ENCODE data around the gene BBS5. TPM values are rescaled to one million over a fixed set of nuclear protein-coding genes. Genes with fewer than 3 reads are reported as not detected.
"Not testable (repeated sequence)": the region's sequence is repeated elsewhere in the genome, so short reads cannot be mapped to it uniquely, and the experiment has no call there.

BBS5 gene
- 0.99 and 1.3 TPM in 2 replicates for total RNA-seq

GRCh38 chr2:169479257-169480078 lies at the start of gene BBS5:
Gene BBS5 (plus strand): TSS chr2:169479494. CDS start chr2:169479554, 60 bp downstream.
- DNase-seq (ENCODE audit: low read depth in 2 of 2), result peak; percentile 88 to 89

- not testable (repeated sequence) for DNase-seq (ENCODE audit: low read depth in 2 of 2)
Observed at GRCh38 chr2:169431772-169432171, 47.5 kb upstream of the BBS5 start.

- not testable (repeated sequence) for DNase-seq (ENCODE audit: low read depth in 2 of 2)
Observed at GRCh38 chr2:169434236-169434635, 45.1 kb upstream of the BBS5 start.

DNA sequence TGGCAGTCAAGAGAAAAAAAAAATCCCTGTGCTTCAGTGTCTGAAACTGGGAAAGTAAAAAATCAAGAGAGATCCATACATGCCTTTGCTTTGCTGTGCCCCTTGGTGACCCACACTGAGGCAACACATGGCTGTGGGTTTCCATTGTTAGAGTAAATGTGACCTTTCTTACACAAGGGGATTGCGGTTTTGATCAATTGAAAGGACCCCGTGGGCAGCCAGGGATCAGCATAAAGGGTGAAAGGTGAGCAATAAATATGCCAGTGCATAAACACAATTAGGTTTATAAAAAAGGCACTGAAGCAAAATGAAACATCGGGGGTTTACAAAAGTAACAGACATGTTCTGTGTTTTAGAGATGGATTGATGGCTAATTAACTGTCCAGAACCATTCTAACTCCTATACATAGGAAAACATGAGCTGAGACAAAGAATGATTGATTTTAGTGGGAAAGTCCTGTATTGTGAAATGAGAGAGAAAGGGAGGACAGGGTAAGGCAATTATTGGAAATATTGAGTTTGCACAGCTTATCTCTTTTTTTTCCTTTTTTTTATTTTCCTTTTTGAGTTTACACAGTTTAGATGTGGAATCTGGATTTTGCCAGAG lies 40.7 kb upstream of the BBS5 start:
- no peak for DNase-seq (ENCODE audit: low read depth in 2 of 2)

DNA sequence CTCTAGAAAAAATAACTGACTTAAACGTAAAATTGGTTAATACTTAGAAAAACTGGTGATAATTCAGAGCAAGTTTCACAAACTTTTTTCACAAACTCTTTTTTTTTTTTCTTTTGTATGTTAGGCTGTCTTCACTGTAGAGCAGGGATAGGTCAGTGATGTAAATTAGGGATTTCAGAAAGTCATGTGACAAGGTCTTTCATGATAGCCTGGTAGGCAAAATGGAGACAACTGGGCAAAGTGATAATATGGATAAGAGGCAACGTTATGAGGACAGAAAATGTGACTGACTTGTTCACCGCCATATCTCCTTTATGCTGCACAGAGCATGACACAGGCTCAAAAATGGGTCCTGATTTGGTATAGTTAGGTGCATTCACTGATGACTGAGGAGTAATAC lies 39.4 kb upstream of the BBS5 start:
- DNase-seq (ENCODE audit: low read depth in 2 of 2), result no peak

GRCh38 chr2:169446452-169446851 lies 32.8 kb upstream of the BBS5 start:
- no peak for DNase-seq (ENCODE audit: low read depth in 2 of 2)

DNA sequence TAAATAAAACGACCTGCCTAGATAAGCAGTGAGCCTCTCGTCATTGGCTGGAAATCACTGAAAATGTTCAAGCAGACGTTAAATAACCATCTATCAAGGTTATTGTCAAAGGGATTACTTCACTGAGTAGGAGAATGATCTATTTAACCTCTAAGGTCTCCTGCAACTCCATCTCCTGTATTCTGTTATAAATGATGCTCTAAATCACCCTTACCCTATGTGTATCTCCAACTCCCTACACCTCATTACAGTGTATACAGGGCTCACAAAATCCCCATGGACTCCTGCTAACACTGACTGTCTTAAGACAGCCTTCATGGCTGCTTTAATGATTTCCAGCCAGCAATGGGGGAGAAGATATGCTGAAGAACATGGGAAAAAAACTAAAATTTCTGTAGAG lies 31.0 kb upstream of the BBS5 start:
- no peak for DNase-seq (ENCODE audit: low read depth in 2 of 2)

DNA sequence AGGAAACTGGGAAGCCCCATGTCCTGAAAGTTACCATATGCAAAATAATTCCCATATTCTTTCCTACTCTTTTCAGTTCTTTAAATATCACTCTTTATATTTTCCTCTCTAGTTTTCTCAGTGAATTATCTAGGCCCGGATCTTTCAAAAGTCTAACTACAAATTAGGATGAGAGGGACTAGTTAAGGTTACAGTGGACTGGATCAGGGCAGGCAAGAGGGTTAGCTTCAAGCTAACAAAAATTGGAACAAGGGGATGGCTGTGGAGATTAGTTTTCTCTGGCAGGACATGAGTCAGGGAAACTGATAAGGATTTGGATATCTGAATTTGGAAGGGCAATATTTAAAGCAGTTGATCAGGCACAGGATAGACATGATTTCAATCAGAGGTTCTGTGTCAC lies 30.4 kb upstream of the BBS5 start:
- DNase-seq (ENCODE audit: low read depth in 2 of 2), result no peak

GRCh38 chr2:169452080-169452479 lies 27.2 kb upstream of the BBS5 start:
- DNase-seq (ENCODE audit: low read depth in 2 of 2), result peak; percentile 59 to 74

DNA sequence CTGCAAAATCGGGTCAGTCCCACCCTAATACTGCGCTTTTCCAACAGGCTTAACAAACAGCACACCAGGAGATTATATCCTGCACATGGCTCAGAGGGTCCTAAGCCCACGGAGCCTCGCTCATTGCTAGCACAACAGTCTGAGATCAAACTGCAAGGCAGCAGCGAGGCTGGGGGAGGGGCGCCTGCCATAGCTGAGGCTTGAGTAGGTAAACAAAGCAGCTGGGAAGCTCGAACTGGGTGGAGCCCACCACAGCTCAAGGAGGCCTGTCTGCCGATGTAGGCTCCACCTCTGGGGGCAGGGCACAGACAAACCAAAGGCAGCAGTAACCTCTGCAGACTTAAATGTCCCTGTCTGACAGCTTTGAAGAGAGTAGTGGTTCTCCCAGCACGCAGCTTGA lies 26.2 kb upstream of the BBS5 start:
- not testable (repeated sequence) for DNase-seq (ENCODE audit: low read depth in 2 of 2)

GRCh38 chr2:169461143-169461542 lies 18.2 kb upstream of the BBS5 start:
- DNase-seq (ENCODE audit: low read depth in 2 of 2), result peak in 1 of 2 donors; percentile 3

GRCh38 chr2:169462896-169463695 lies 16.2 kb upstream of the BBS5 start:
- peak; percentile 63 to 72 for DNase-seq (ENCODE audit: low read depth in 2 of 2)

GRCh38 chr2:169464466-169464865 lies 14.8 kb upstream of the BBS5 start:
- DNase-seq (ENCODE audit: low read depth in 2 of 2), result no peak

DNA sequence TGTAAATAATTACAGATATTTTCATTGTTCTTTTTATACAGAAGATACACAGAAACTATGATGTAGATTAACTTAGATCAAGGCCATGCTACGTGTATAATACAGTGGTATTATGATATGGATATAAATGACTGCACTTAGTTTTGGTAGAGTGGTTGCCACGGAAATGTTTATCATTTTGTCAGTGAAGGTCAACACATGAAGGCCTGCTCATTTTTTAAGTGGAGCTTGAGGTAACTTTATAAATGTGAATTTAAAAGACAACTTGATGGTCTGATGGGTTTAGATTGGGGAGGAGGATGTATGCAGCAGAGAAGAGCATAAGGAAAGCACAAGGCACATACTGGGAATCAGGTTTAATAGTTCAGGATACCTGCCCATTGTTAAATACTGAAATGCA lies 14.4 kb upstream of the BBS5 start:
- DNase-seq (ENCODE audit: low read depth in 2 of 2), result no peak

GRCh38 chr2:169468841-169469240 lies 10.5 kb upstream of the BBS5 start:
- DNase-seq (ENCODE audit: low read depth in 2 of 2), result no peak

DNA sequence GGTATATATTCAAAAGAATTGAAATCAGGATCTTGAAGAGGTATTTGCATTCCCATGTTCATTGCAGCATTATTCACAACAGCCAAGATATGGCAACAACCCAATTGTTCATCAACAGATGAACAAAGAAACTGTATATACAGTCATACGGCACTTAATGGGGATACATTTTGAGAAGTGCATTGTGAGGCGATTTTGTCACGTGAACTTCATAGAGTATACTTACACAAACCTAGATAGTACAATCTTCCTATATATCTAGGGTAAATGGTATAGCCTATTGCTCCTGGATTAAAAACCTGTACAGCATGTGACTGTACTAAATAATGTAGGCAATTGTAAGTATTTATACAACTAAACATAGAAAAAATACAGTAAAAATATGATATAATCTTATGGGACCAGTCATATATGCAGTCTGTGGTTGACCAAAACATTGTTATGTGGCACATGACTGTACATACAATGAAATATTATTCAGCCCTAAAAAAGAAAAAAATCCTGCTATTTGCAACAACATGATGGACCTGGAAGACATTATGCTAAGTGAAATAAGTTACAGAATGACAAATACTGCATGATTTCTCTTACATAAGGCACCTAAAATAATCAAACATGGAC lies 9.2 kb upstream of the BBS5 start:
- DNase-seq (ENCODE audit: low read depth in 2 of 2), result no peak

DNA sequence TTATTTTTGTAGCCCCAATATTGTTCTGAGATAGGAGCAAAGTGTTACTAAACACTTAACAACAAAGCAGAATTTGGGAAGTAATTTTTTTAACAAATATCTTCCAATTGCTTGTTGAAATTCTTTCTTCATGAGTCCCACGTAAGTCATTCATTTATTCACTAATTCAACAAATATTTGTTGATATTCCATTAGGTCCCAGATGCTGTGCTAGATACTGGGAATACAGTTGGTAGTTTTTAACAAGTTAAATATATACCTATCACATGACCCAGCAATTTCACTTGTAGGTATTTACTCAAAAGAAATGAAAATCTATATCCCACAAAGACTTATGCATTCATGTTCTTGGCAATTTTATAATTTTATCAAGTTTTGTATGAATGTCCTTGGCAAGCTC lies 7.0 kb upstream of the BBS5 start:
- DNase-seq (ENCODE audit: low read depth in 2 of 2), result no peak

DNA sequence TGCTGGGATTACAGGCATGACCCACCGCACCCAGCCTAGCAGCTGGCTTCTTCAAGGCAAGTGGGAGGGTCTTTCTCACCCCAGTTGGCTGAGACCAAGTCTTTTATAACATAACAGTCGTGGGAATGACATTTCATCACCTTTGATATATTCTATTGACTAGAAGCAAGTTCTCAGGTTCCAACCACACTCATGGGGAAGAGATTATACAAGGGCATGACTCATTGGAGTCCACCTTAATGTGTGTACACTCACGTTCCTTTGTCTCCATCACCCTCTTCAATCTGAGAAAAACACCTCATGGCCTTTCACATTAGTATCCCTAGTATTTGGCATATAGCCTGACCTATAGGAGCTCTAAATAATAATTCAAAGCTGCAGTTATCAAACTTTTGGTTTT lies 2.8 kb upstream of the BBS5 start:
- peak in 1 of 2 donors; percentile 19 for DNase-seq (ENCODE audit: low read depth in 2 of 2)

- peak; percentile 56 to 90 for DNase-seq (ENCODE audit: low read depth in 2 of 2)
Observed at GRCh38 chr2:169478339-169478738, 955 bp upstream of the BBS5 start.

- no peak for DNase-seq (ENCODE audit: low read depth in 2 of 2)
Observed at GRCh38 chr2:169478745-169479256, 493 bp upstream of the BBS5 start.

- no peak for DNase-seq (ENCODE audit: low read depth in 2 of 2)
Observed at GRCh38 chr2:169480079-169480465, 778 bp downstream of the BBS5 start.

Measured in lung microvascular endothelial cell (primary cell).